Measurements from ENCODE around the gene MICA. TPM values are rescaled to one million over a fixed set of nuclear protein-coding genes. Genes with fewer than 3 reads are reported as not detected.

MICA gene
- polyA plus RNA-seq, 6 donors from 2014 or later, result 3.6 to 6.3 (median 4.4) TPM

DNA sequence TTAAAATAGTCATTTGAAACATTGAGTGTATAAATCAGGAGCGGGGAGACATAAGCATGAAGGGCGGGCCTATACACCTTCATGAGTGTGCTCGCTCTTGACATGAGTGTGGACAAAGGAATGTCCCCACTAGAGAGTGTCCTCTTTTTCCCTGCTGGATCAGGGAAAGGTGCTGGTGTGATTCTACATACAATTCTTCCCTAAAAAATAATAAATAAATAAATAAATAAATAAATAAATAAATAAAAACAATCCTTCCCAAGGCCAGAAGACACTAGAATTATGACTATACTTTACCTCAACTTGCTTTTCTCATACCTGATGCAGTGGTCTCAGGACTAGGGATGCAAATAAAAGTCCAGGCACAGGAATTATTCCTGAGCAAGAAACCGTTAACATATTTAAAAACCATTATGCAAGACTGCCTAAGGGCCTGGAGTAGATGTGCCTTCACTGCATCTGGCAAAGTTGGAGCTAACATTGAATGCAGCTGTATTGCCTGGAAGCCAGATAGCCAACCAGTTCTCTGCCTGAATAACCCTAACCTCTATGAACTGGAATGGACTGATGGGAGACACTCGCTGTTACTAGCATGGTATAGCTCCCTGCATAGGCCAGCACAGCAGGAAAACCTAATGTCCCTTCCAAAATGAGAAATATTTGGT, 57.1 kb downstream of the MICA start:
- Mint-ChIP-seq H3K27me3 (peaks cover 0 to 5% (median 0%) of the 10 kb centered on the region in 3 donors), H3K36me3 (peaks cover 15 to 18% of the 10 kb centered on the region in 2 donors), H3K4me1 (peaks cover 32 to 36% (median 32%) of the 10 kb centered on the region in 3 donors), H3K9me3 (no peaks in the 10 kb centered on the region), H3K4me3 (peak overlapping the region in 2 of 8 donors; percentile 13 to 100), H3K27ac (peak overlapping the region in 3 of 6 donors; percentile 26 to 99 (median 61))
- DNase-seq, result no peak
- ATAC-seq (ENCODE audit: low read depth in 2 of 2), result no peak

DNA sequence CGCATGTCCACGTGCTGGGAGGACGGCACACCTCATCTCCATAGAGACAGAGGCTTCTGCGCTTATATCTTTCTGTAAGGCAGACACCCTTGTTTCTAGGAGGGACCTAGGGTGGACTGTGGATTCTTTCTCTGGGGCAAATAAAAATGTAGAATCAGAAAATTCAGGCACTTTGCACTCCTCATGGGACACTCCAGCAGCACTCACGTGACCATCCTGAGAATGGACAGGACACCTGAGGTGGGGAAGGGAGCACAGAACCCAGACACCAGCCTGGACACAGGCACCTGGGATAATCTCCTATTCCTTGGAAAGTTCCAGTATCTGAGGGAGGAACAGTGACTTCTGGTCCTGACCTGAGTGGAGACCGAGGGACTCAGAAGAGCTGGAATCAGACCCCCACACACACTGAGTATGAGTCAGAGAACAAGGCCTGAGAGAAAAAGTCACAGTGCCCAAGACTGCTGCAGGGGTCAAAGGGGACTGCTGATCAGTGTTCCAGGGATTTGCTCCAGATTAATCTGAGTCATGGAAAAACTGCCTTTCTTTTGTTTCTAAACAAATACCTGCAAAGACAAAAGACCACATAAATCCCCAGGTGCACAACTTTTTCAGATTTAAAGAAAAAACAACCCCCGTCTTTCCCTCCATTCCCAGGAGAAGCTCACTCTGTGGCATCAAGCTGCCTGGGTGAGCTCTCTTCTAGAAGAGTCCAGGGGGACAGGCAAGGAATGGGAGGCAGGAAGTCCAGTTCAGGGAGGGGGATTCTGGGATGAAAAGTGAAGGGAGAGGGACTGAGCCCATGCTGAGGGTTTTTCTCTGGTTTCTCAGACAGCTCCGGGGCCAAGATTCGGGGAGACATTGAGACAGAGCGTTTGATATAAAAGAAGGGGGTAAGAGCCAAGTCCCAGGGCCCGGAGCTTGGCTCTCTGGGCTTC, 58.9 kb downstream of the MICA start:
- Mint-ChIP-seq H3K4me1 (peaks cover 47 to 54% (median 50%) of the 10 kb centered on the region in 3 donors), H3K27me3 (peaks cover 0 to 5% (median 0%) of the 10 kb centered on the region in 3 donors), H3K4me3 (peak overlapping the region; percentile 99 to 100 (median 100)), H3K36me3 (peaks cover 18 to 20% of the 10 kb centered on the region in 2 donors), H3K27ac (peak overlapping the region; percentile 98 to 100 (median 99)), H3K9me3 (no peaks in the 10 kb centered on the region)
- DNase-seq (no peak), ATAC-seq (ENCODE audit: low read depth in 2 of 2) (no peak)

DNA sequence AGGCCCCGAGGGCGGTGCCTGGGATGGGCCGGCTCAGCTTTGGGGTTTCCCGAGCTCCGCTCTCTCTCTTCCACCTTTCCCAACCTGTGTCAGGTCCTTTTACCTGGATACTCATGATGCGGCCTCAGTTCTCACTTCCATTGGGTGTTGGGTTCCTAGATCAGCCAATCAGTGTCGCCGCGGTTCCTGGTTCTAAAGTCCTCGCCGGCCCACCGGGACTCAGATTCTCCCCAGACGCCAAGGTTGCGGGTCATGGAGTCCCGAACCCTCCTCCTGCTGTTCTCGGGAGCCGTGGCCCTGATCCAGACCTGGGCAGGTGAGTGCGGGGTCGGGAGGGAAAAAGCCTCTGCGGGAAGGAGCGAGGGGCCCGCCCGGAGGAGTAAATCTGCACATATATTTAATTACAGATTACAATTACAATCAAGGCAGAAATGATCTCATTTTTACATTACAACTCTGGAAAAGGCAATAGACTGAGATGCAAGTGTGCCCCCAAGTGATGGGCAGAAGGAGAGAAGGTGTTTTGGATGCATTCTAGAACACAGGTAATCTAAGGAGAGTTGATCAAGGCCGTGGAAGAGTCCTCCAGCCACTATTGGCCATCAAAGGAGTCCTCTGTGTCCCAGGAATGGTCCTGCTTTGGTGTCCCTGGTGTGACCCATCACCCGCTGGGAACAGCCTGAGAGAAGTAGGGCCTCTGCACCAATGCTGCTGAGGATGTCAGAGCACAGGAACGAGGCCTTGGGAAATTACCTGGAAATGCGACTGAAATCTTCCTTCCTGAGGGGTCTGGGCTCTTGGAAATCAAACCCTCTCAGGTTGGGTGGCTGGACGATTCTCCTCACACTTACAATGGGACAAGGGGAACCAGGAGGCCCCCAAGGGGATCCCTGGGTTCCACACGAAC, 59.8 kb downstream of the MICA start:
- Mint-ChIP-seq H3K4me1 (peaks cover 54 to 61% (median 60%) of the 10 kb centered on the region in 3 donors), H3K27me3 (peaks cover 0 to 5% (median 0%) of the 10 kb centered on the region in 3 donors), H3K27ac (peak overlapping the region; percentile 98 to 100 (median 99)), H3K9me3 (no peaks in the 10 kb centered on the region), H3K36me3 (peaks cover 18 to 23% of the 10 kb centered on the region in 2 donors), H3K4me3 (peak overlapping the region; percentile 99 to 100 (median 100))
- ATAC-seq (ENCODE audit: low read depth in 2 of 2), result peak; percentile 89 to 94
- peak; percentile 90 for DNase-seq

DNA sequence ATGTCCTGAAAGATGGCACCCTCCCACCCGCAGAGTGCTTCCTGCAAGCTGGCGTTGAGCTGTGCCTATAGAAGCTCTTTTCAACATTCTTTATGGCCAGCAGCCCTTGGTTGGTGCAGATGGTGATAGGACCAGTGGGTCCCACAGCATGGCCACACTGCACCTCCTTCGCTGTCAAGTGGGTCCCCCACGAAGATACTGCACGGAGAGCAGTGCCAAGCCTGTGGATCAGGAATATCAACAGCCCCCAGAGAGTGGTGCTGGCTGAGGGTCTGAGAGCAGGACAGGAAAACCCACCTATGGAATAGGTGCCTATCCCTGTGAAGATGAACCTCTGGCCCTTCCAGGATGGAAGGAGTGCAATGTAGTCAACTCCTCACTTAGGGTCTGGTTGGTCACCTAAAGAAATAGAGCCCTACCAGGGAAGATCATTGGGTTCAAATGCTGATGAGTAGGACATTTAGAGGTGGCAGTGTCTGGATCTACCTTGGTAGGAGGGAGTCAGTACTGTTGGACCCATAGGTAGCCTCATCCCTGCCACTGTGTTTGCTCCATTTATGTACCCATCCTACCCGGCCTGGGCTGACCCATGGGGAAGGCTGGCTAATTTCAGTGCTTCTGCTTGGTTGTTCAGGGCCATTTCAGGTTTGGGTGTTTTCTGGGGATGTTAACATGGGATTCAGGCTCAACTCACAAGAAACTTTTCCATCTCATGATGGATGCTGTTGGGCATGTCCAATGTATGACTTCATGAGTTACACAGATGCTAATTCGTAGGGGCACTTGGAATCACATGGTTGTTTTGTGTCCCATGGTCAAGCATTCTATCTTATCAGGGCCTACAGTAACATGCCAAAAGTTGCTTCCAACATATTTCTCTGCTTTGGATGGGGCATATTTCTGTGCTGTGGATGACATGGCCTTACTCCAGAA, 61.1 kb downstream of the MICA start:
- Mint-ChIP-seq H3K27ac (peak overlapping the region; percentile 64 to 100 (median 99)), H3K4me1 (peaks cover 63 to 73% (median 67%) of the 10 kb centered on the region in 3 donors), H3K36me3 (peaks cover 18 to 23% of the 10 kb centered on the region in 2 donors), H3K4me3 (peak overlapping the region; percentile 99 to 100 (median 100)), H3K9me3 (no peaks in the 10 kb centered on the region), H3K27me3 (no peaks in the 10 kb centered on the region)
- no peak for ATAC-seq (ENCODE audit: low read depth in 2 of 2)
- no peak for DNase-seq

Other genes with a start within 250 kb of the MICA start
- 1 to 10 TPM; 2.6 to 6.1 (median 4.5) TPM for gene CCHCR1, start 245.8 kb upstream of the MICA start, polyA plus RNA-seq (ENCODE audit: low read depth in 6 of 6)
- gene TCF19, start 245.0 kb upstream of the MICA start, polyA plus RNA-seq (ENCODE audit: low read depth in 6 of 6), result 10 to 100 TPM in 4 of 6 donors, 1 to 10 TPM in 2; 8.4 to 12.3 (median 11.5) TPM
- gene POU5F1, start 232.9 kb upstream of the MICA start, polyA plus RNA-seq (ENCODE audit: low read depth in 6 of 6), result under 1 TPM in 2 of 6 donors, not detected in 4; 0.25 to 0.40 TPM
- 1,000 to 10,000 TPM in 5 of 6 donors, 100 to 1,000 TPM in 1; 882 to 1,808 (median 1,469) TPM for gene HLA-C, start 131.5 kb upstream of the MICA start, polyA plus RNA-seq (ENCODE audit: low read depth in 6 of 6)
- 1,000 to 10,000 TPM; 3,795 to 6,657 (median 6,196) TPM for gene HLA-B, start 46.4 kb upstream of the MICA start, polyA plus RNA-seq (ENCODE audit: low read depth in 6 of 6)
- 10 to 100 TPM in 3 of 6 donors, 1 to 10 TPM in 3; 4.4 to 14.3 (median 9.7) TPM for gene MICB, start 94.5 kb downstream of the MICA start, polyA plus RNA-seq (ENCODE audit: low read depth in 6 of 6)
- gene MCCD1, start 125.4 kb downstream of the MICA start, polyA plus RNA-seq (ENCODE audit: low read depth in 6 of 6), result not detected
- gene DDX39B, start 138.4 kb downstream of the MICA start, polyA plus RNA-seq (ENCODE audit: low read depth in 6 of 6), result 100 to 1,000 TPM in 1 of 6 donors, 10 to 100 TPM in 5; 41.6 to 117 (median 74.5) TPM
- gene ATP6V1G2, start 143.0 kb downstream of the MICA start, polyA plus RNA-seq (ENCODE audit: low read depth in 6 of 6), result under 1 TPM in 2 of 6 donors, not detected in 4; 0.67 to 0.69 TPM
- 10 to 100 TPM in 2 of 6 donors, 1 to 10 TPM in 3, under 1 TPM in 1; 0.24 to 11.4 (median 8.9) TPM for gene NFKBIL1, start 144.0 kb downstream of the MICA start, polyA plus RNA-seq (ENCODE audit: low read depth in 6 of 6)
- 10 to 100 TPM in 5 of 6 donors, 1 to 10 TPM in 1; 6.6 to 26.0 (median 19.4) TPM for gene LTA, start 168.7 kb downstream of the MICA start, polyA plus RNA-seq (ENCODE audit: low read depth in 6 of 6)
- 1 to 10 TPM; 1.1 to 5.2 (median 2.6) TPM for gene TNF, start 172.0 kb downstream of the MICA start, polyA plus RNA-seq (ENCODE audit: low read depth in 6 of 6)
- 1,000 to 10,000 TPM; 1,940 to 3,141 (median 2,206) TPM for gene LTB, start 178.8 kb downstream of the MICA start, polyA plus RNA-seq (ENCODE audit: low read depth in 6 of 6)
- 10 to 100 TPM; 28.2 to 78.2 (median 35.2) TPM for gene LST1, start 182.7 kb downstream of the MICA start, polyA plus RNA-seq (ENCODE audit: low read depth in 6 of 6)
- 100 to 1,000 TPM in 5 of 6 donors, 10 to 100 TPM in 1; 84.4 to 158 (median 108) TPM for gene NCR3, start 189.4 kb downstream of the MICA start, polyA plus RNA-seq (ENCODE audit: low read depth in 6 of 6)
- 10 to 100 TPM in 1 of 6 donors, 1 to 10 TPM in 4, under 1 TPM in 1; 0.50 to 14.4 (median 3.5) TPM for gene AIF1, start 211.6 kb downstream of the MICA start, polyA plus RNA-seq (ENCODE audit: low read depth in 6 of 6)
- gene PRRC2A, start 217.1 kb downstream of the MICA start, polyA plus RNA-seq (ENCODE audit: low read depth in 6 of 6), result 10 to 100 TPM in 1 of 6 donors, 1 to 10 TPM in 4, under 1 TPM in 1; 0.70 to 11.3 (median 6.3) TPM
- 10 to 100 TPM; 20.1 to 27.0 (median 24.2) TPM for gene BAG6, start 249.1 kb downstream of the MICA start, polyA plus RNA-seq (ENCODE audit: low read depth in 6 of 6)